Measurements from ENCODE around the gene MAP3K14.

The MAP3K14 gene

DNA sequence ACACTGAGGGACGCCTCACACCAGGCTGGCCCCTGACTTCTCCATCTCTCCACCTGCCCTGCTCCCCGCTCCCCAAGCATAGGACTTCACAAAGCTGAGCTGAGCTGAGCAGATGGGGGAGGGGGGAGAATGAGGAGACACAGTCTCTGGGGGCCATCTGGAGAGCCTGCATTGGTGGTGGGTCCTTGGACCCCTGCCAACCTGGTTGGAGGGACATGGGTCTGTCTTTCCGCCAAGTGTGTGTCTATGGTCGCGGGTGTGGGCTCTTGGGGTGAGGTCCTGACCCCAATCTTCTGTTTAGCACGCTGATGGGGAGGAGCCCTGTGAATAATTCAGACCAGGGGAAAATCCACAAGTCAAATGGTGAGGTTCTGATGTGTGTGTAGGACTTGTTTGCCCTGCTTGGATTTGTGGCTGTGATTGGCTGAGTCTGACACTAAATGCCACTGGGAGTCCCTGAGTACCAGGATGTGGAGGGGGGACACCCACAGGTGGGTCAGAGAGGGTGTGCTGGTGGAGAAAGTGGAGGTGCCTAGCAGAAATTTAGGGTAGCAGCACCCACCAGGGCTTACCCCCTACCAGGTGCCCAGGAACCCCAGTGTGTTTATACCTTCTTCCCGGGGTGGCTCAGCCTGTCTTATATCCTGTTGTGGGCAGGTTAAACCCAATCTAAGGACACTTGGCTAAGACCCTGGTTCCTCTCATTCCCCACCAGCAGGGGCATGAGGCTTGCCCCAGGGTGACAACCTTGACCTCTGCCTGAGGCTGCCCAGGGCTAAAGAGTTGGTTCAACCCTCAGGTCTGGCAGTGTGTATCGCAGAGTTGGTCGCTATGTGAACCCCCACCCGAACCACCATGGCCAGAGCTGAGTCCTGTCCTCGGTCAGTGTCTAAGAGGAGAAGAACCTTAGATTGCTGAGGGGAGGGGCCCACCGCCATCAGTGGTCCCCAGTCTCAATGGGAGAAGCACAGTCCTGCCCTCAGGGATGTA, 93.0 kb downstream of the MAP3K14 start:
- DNase-seq (ENCODE audit: low read depth in 2 of 2): peak in 1 of 2 donors; percentile 26

DNA sequence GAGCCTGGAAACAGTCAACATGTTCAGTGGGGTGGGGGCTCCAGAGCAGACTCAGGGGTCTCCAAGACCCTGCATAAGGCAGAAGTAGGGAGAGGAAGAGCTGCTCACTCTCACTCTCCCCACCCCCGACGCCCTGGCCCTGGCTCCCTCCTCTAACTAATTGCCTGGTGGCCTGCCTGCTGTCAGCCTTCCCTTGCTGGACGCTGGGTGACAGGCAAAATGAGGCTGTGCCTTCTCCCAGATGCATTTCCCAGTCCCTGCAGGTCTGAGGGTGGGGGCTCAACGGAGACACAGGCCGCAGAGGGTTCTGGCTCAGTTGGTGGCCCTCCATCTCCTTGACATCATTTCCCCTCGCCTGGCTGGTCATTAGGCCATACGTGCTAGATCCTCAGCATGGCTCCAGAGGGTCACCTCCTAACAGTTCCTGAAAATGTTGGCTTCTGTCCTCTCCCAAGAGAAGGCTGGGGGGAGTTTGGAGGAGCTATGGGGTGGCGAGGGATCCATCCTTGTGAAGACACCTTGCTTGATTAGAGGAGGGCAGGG, 93.8 kb downstream of the MAP3K14 start:
- no peak for DNase-seq (ENCODE audit: low read depth in 2 of 2)

DNA sequence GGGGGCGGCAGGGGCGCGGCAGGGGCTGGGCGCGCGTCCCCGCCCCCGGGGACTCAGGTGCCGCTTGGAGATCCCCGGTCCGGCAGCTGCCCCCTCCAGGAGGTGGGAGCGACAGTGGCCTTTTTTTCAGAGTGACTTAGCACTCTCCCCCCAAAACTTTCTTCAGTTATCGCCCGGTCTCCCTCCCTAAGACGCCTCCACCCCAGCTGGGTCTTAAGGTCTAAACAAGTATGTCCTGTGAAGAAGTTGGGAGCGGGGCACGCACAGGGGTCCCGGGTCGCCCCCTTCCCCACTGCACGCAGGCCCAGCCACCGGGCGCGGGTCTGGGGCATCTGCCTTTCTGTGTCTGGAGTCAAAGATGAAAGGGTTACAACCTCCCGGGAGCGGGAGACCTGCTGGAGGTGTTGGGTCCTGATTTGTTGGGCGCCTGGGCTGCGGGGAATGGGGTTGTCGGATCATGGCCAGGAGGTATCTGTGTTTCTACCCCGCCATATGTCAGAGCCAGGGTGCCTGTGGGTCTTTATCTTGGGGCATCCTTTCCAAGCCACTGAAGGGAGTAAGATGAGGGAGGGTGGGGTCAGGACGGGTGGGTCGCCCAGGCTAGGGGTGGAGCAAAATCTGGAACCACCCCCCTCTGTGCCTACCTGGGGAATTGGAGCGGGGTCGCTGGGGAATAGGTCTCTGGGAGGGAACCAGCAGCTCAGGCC, 94.4 kb downstream of the MAP3K14 start:
- DNase-seq (ENCODE audit: low read depth in 2 of 2): peak in 1 of 2 donors; percentile 52

DNA sequence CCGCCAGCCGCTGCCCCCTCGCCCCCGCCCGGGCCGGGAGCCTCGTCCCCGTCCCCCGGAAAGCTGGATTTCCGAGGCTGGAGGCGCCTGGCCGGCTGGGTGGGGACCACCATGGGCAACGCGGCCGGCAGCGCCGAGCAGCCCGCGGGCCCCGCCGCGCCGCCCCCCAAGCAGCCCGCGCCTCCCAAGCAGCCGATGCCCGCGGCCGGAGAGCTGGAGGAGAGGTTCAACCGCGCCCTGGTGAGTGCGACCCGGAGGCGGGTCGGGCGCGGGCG, 94.9 kb downstream of the MAP3K14 start:
- no peak for DNase-seq (ENCODE audit: low read depth in 2 of 2)

DNA sequence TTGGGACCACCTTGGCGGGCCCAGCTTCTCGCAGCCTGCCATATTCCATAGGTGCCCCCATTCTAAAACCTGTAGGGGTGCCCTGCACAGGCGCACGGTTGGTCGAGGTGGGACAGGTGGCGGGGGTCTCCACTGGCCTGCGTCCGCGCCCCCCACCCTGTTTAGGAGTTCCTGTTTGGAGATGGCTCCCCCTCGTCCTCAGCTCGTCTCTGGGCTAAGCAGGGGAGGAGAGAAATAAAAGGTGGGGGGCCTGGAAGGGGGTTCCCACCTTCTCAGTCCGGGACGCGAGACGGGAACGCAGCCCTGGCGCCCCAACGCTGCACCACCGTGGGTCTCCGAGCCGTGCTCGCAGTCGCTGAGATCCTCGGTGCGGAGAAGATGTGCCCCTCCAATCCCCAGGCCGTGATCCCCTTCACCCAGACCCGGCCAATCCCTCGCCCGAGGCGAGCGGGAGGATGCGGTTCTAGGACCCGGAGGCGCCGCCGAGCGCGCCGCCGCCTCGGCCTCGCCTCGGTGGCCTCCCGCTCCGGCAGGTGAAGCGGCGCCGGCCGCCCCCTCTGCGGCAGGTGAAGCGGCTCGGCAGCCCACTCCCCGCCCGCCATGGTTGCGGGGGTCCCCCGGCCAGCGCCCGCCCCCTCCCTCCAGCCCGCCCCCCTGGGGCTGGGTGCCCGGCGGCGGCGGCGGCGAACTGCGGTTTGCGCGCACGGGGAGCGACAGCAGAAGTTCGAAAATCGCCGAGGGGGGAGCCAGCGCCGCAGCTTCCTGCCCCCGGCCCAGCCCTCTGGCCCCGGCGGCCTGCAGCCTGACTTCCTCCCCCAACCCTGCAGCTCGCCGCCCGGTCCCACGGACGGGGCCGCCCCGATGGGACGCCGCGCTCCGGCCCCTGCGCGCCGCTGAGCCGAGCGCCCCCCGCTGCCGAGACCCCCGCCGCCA, 95.5 kb downstream of the MAP3K14 start, which contains the start of gene FMNL1:
FMNL1 (plus strand) TSS at position 805 of the 933 bp plus-strand sequence. CDS start 240 bp downstream, outside the sequence.
- DNase-seq (ENCODE audit: low read depth in 2 of 2): peak in 1 of 2 donors; percentile 51

DNA sequence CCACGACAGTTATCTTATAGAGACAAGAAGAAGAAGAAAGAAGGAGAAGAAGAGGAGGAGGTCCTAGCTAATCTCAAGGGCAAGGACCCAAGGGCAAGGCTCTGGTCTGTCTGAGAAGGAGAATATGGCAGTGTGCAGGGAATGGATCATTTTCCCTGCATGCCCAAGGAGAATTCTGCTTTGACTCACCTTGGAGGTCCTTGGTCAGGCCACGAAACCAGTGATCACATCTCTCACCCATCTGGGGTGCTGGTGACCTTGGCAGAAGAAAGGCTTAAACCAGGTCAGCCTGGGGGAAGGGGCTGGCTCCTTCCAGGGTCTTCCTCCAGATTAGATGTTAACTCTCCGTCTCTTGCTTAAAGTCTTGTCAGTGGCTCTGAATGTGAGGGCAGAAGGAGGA, 96.7 kb downstream of the MAP3K14 start:
- DNase-seq (ENCODE audit: low read depth in 2 of 2): no peak

DNA sequence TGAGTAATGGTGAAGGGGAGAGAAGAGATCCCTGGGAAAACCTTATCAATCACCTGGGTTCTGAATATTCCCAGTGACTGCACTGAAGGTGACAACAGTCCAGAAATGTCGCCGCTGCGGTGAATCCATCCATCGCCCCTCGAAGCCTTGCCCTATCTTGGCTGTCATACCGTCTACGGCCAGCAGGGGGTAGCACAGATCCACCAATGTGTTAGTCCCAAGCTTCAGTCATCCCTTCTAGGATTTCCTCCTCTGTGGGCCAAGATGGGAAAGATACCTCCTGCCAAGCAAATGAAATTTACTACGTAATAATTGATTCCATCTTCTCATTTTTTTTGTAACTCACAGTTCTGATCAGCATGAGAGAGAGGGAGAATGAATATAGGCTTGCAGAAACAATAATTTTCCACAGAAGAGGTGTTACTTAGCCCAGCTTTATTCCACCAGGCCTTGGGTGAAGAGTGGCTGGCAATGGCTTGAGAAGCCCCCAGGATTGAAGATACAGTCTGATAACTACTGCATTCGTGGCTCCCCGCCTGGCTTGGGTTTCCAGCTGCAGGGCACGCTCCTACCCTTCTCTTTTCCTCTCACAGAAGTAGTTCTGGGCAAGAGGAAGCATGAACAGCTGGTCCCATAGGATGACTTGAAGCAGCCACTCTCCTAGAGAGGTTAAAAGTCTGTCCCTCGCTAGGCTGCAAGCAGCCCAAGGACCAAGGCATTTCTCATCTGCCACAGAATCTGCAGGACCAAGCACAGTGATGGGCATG, 97.7 kb downstream of the MAP3K14 start:
- peak; percentile 88 to 90 for DNase-seq (ENCODE audit: low read depth in 2 of 2)
